ENCODE measurements around the gene ZNF254.

ZNF254 gene

DNA sequence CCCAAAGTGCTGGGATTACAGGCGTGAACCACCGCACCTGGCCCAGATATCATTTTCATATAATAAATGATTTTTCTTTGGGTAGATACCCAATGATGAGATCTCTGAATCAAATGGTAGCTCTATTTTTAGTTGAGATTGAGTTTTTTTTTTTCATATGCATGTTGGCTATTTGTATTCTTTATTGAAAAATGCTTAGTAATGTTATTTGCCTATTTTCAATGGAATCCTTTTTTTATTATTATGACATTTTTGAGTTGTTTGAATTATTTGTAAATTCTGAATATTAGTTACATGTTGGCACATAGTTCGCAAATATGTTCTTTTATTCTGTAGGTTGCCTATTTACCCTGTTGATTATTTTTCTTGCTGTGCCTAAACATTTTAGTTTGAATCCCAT lies 55.8 kb downstream of the ZNF254 start:
- H2AFZ ChIP-seq (ENCODE audit: low read depth, low read length), result no peak overlapping the region
- H3K27me3 ChIP-seq (ENCODE audit: low read depth, low read length), result no peaks in the 10 kb centered on the region
- H3K4me1 ChIP-seq (ENCODE audit: low read length), result no peaks in the 10 kb centered on the region
- H4K20me1 ChIP-seq (ENCODE audit: insufficient read depth, low read length), result no peaks in the 10 kb centered on the region
- no peak overlapping the region for H3K27ac ChIP-seq (ENCODE audit: low read length)
- no peak overlapping the region for H3K9ac ChIP-seq (ENCODE audit: low read length)
- peaks cover 15% of the 10 kb centered on the region; the same call in 1 of the 2 replicates for H3K9me3 ChIP-seq (ENCODE audit: insufficient read depth, low read length)
- H3K36me3 ChIP-seq (replicated peaks; ENCODE audit: low read depth, low read length), result peaks cover 17% of the 10 kb centered on the region
- H3K4me3 ChIP-seq (ENCODE audit: low read length), result no peak overlapping the region
- TF ChIP-seq, protein P1, sequence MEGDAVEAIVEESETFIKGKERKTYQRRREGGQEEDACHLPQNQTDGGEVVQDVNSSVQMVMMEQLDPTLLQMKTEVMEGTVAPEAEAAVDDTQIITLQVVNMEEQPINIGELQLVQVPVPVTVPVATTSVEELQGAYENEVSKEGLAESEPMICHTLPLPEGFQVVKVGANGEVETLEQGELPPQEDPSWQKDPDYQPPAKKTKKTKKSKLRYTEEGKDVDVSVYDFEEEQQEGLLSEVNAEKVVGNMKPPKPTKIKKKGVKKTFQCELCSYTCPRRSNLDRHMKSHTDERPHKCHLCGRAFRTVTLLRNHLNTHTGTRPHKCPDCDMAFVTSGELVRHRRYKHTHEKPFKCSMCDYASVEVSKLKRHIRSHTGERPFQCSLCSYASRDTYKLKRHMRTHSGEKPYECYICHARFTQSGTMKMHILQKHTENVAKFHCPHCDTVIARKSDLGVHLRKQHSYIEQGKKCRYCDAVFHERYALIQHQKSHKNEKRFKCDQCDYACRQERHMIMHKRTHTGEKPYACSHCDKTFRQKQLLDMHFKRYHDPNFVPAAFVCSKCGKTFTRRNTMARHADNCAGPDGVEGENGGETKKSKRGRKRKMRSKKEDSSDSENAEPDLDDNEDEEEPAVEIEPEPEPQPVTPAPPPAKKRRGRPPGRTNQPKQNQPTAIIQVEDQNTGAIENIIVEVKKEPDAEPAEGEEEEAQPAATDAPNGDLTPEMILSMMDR (IDR thresholded peaks at IDR 0.05; ENCODE audit: low read depth, low read length), result no peak
- no peak for TF ChIP-seq EZH2phosphoT487 (IDR thresholded peaks at IDR 0.05; ENCODE audit: low read depth)
- H3K4me2 ChIP-seq (ENCODE audit: low read length), result no peak overlapping the region
- no peaks in the 10 kb centered on the region for H3K79me2 ChIP-seq (ENCODE audit: low read length)

DNA sequence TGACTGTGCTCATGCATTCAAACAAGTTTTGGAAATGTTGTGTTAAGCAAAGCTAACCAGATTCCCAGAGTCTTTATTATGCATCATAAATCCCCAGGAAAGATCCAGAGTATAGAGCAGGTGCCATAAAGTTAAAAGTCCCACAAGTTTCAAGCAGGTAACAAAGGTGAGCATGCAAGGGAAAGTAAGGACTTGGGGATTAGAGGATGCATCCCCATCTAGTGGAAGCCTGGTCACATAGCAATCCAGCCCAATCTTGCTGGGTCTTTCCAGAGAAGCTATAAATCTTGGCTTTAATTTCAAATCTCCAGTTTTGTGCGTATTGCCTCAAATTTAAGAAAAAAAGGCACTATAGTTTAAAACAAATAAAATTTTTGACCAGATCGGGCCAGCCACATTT lies 72.7 kb downstream of the ZNF254 start:
- H3K4me1 ChIP-seq (ENCODE audit: low read length), result no peaks in the 10 kb centered on the region
- no peak overlapping the region for H3K4me2 ChIP-seq (ENCODE audit: low read length)
- H3K36me3 ChIP-seq (replicated peaks; ENCODE audit: low read depth, low read length), result peaks cover 6% of the 10 kb centered on the region
- H4K20me1 ChIP-seq (ENCODE audit: insufficient read depth, low read length), result no peaks in the 10 kb centered on the region
- no peaks in the 10 kb centered on the region for H3K79me2 ChIP-seq (ENCODE audit: low read length)
- H3K27ac ChIP-seq (ENCODE audit: low read length), result no peak overlapping the region
- no peak overlapping the region for H3K4me3 ChIP-seq (ENCODE audit: low read length)
- peaks cover 5% of the 10 kb centered on the region; the same call in 1 of the 2 replicates for H3K9me3 ChIP-seq (ENCODE audit: insufficient read depth, low read length)
- TF ChIP-seq EZH2phosphoT487 (IDR thresholded peaks at IDR 0.05; ENCODE audit: low read depth), result no peak
- TF ChIP-seq, protein P1 (IDR thresholded peaks at IDR 0.05; ENCODE audit: low read depth, low read length), result peak; percentile 45
- H3K9ac ChIP-seq (ENCODE audit: low read length), result no peak overlapping the region
- H2AFZ ChIP-seq (ENCODE audit: low read depth, low read length), result no peak overlapping the region
- H3K27me3 ChIP-seq (ENCODE audit: low read depth, low read length), result no peaks in the 10 kb centered on the region

DNA sequence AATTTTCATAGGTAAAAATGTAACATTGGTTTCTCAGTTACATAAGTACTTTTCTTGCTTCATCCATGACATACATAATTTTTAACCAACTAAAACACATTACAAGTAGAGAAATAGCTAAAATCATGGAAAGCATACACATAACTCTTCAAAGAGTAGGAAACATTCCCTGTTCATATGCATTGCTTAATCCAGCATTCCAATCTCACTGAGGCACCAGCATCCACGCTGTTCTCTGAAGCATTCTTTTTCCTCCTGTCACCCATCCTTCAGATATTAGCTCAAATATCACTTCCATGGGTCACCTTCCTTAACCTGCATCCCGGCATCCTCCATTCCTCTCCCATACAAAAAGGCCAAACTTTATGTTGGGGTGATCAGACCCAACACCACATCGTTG lies 79.1 kb downstream of the ZNF254 start:
- H4K20me1 ChIP-seq (ENCODE audit: insufficient read depth, low read length), result no peaks in the 10 kb centered on the region
- H2AFZ ChIP-seq (ENCODE audit: low read depth, low read length), result no peak overlapping the region
- no peak overlapping the region for H3K4me2 ChIP-seq (ENCODE audit: low read length)
- H3K4me1 ChIP-seq (ENCODE audit: low read length), result no peaks in the 10 kb centered on the region
- no peaks in the 10 kb centered on the region for H3K79me2 ChIP-seq (ENCODE audit: low read length)
- no peaks in the 10 kb centered on the region for H3K27me3 ChIP-seq (ENCODE audit: low read depth, low read length)
- no peaks in the 10 kb centered on the region for H3K9me3 ChIP-seq (ENCODE audit: insufficient read depth, low read length)
- H3K4me3 ChIP-seq (ENCODE audit: low read length), result no peak overlapping the region
- no peaks in the 10 kb centered on the region for H3K36me3 ChIP-seq (replicated peaks; ENCODE audit: low read depth, low read length)
- no peak overlapping the region for H3K27ac ChIP-seq (ENCODE audit: low read length)
- H3K9ac ChIP-seq (ENCODE audit: low read length), result no peak overlapping the region
- TF ChIP-seq EZH2phosphoT487 (IDR thresholded peaks at IDR 0.05; ENCODE audit: low read depth), result no peak
- TF ChIP-seq, protein P1 (IDR thresholded peaks at IDR 0.05; ENCODE audit: low read depth, low read length), result no peak

DNA sequence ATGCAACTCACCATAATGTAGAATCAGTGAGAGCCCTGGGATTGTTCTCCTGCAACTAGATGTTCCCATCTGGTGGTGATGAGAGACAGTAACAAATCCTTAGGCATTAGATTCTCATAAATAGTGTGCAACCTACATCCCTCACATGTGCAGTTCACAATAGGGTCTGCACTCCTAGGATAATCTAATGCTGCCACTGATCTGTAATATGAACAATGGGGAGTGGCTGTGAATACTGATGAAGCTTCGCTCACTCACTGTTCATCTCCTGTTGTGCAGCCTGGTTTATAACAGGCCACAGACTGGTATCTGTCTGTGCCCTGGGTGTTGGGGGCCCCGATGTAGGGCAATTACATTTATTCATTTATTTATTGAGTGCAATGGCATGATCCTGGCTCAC lies 86.9 kb downstream of the ZNF254 start:
- Histone ChIP-seq H3K9me3 (ENCODE audit: insufficient read depth, low read length) (no peaks in the 10 kb centered on the region), H2AFZ (ENCODE audit: low read depth, low read length) (no peak overlapping the region), H3K4me1 (ENCODE audit: low read length) (no peaks in the 10 kb centered on the region), H3K27ac (ENCODE audit: low read length) (no peak overlapping the region), H3K9ac (ENCODE audit: low read length) (no peak overlapping the region), H3K36me3 (replicated peaks; ENCODE audit: low read depth, low read length) (no peaks in the 10 kb centered on the region), H3K27me3 (ENCODE audit: low read depth, low read length) (no peaks in the 10 kb centered on the region), H4K20me1 (ENCODE audit: insufficient read depth, low read length) (no peaks in the 10 kb centered on the region), H3K79me2 (ENCODE audit: low read length) (no peaks in the 10 kb centered on the region), H3K4me3 (ENCODE audit: low read length) (no peak overlapping the region), H3K4me2 (ENCODE audit: low read length) (no peak overlapping the region)
- TF ChIP-seq, protein P1 (IDR thresholded peaks at IDR 0.05; ENCODE audit: low read depth, low read length), result no peak
- no peak for TF ChIP-seq EZH2phosphoT487 (IDR thresholded peaks at IDR 0.05; ENCODE audit: low read depth)

All from OCI-LY3 (cell line).